Measurements from ENCODE around the gene LRRTM4. TPM values are rescaled to one million over a fixed set of nuclear protein-coding genes. Genes with fewer than 3 reads are reported as not detected.

LRRTM4 gene
- not detected for total RNA-seq

GRCh38 chr2:77521931-77522470, at the start of gene LRRTM4:
Gene LRRTM4 (minus strand): TSS chr2:77522376.
- Mint-ChIP-seq H3K4me1 (no peaks in the 10 kb centered on the region), H3K27me3 (no peaks in the 10 kb centered on the region), H3K36me3 (no peaks in the 10 kb centered on the region), H3K9me3 (peaks cover 2% of the 10 kb centered on the region), H3K4me3 (no peak within 1 kb of the TSS), H3K27ac (no peak within 1 kb of the TSS)
- DNase-seq (no peak), ATAC-seq (ENCODE audit: low read depth) (no peak)
- POLR2A ChIA-PET = no interaction called here

DNA sequence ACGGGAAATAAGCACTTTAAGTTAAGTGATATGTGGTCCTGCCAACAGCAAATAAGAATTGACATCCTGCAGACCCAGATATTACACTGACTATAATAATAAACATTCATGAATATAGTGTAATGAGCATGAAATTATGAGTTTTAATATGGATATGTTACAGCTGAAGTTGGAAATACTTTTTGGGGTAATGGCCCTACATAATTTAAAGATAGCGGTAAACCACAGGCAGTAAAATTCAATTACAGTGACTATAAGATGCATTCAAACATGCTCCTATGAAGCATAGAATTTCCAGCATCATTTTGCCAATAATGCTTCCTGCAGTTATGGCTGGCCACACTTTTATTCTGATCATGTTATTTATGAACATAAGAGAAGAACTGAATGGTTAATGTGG, 49.4 kb upstream of the LRRTM4 start:
- H3K27me3 Mint-ChIP-seq = no peaks in the 10 kb centered on the region

DNA sequence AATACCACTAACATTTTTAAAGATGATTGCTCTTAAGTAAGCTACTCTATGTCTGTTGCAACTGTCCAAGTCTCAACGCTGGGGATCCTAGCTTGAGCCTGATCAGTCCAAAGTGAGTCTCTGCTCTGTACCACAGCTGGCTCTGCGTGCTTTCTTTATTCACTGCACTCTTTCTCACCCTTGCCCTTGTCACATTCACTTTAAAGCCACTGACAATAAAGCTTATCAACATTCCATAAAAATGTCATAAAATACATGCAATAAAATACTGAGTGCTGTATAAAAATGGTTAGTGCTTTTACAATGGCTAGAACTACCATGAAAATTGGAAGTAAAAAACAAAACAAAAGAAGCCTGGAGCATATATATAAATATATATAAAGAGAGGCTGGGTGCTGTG, 45.5 kb upstream of the LRRTM4 start:
- Mint-ChIP-seq H3K4me3 (no peak overlapping the region), H3K27ac (no peak overlapping the region), H3K27me3 (no peaks in the 10 kb centered on the region), H3K36me3 (no peaks in the 10 kb centered on the region), H3K9me3 (peaks cover 10% of the 10 kb centered on the region), H3K4me1 (no peaks in the 10 kb centered on the region)
- POLR2A ChIA-PET = no interaction called here
- ATAC-seq (ENCODE audit: low read depth) (no peak), DNase-seq (no peak)

More for the DNA sequence above, 49.4 kb upstream of the LRRTM4 start:
- DNase-seq (no peak), ATAC-seq (ENCODE audit: low read depth) (no peak)
- no peaks in the 10 kb centered on the region for H3K36me3 Mint-ChIP-seq
- peaks cover 13% of the 10 kb centered on the region for H3K9me3 Mint-ChIP-seq
- no peak overlapping the region for H3K4me3 Mint-ChIP-seq
- POLR2A ChIA-PET = no interaction called here
- no peak overlapping the region for H3K27ac Mint-ChIP-seq
- no peaks in the 10 kb centered on the region for H3K4me1 Mint-ChIP-seq

GRCh38 chr2:77566582-77566981, 44.4 kb upstream of the LRRTM4 start:
- Mint-ChIP-seq H3K27ac (no peak overlapping the region), H3K9me3 (peaks cover 7% of the 10 kb centered on the region), H3K4me1 (no peaks in the 10 kb centered on the region), H3K27me3 (no peaks in the 10 kb centered on the region), H3K36me3 (no peaks in the 10 kb centered on the region), H3K4me3 (no peak overlapping the region)
- ATAC-seq (ENCODE audit: low read depth) (no peak), DNase-seq (no peak)
- POLR2A ChIA-PET = no interaction called here

DNA sequence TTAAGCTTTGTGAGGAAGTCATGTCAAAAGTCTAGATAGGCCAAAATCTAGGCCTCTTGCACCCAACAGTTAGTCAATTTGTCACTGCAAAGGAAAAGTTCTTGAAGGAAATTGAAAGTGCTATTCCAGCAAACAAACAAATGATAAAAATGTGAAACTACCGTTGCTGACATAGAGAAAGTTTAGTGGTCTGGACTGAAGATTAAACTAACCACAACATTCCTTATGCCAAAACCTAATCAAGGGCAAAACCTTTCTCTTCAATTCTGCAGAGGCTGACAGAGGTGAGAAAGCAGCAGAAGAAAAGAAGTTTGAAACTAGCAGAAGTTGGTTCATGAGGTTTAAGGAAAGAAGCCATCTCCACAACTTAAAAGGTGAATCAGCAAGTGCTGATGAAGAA, 44.0 kb upstream of the LRRTM4 start:
- H3K27me3 Mint-ChIP-seq = no peaks in the 10 kb centered on the region
- ATAC-seq (ENCODE audit: low read depth) (no peak), DNase-seq (no peak)
- peaks cover 7% of the 10 kb centered on the region for H3K9me3 Mint-ChIP-seq
- no peak overlapping the region for H3K4me3 Mint-ChIP-seq
- no peaks in the 10 kb centered on the region for H3K4me1 Mint-ChIP-seq
- no peak overlapping the region for H3K27ac Mint-ChIP-seq
- no peaks in the 10 kb centered on the region for H3K36me3 Mint-ChIP-seq
- POLR2A ChIA-PET = no interaction called here

GRCh38 chr2:77552956-77553355, 30.8 kb upstream of the LRRTM4 start:
- DNase-seq (no peak), ATAC-seq (ENCODE audit: low read depth) (no peak)
- Mint-ChIP-seq H3K4me1 (no peaks in the 10 kb centered on the region), H3K27me3 (no peaks in the 10 kb centered on the region), H3K4me3 (no peak overlapping the region), H3K9me3 (peaks cover 12% of the 10 kb centered on the region), H3K36me3 (no peaks in the 10 kb centered on the region), H3K27ac (no peak overlapping the region)
- POLR2A ChIA-PET = no interaction called here

DNA sequence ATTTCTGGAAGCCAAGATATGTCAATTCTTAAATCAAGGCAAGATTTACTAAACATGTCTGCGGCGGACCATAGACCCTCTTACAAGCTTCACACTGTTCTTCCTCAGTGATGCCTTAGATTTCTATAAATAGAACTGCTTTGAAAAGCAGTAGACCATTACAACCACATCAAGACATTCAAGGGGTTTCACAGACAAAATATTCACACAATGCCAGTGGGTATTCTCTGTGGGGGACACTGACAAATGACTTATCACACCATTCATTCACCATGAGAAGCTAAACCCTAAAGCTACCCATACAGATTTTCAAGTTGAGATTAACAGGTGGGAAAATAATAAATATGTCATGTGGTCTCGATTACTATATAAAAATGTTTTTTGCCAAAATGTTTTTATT, 15.9 kb upstream of the LRRTM4 start:
- ATAC-seq (ENCODE audit: low read depth) (no peak), DNase-seq (no peak)
- no peaks in the 10 kb centered on the region for H3K36me3 Mint-ChIP-seq
- no peak overlapping the region for H3K27ac Mint-ChIP-seq
- peaks cover 3% of the 10 kb centered on the region for H3K9me3 Mint-ChIP-seq
- no peaks in the 10 kb centered on the region for H3K4me1 Mint-ChIP-seq
- POLR2A ChIA-PET = no interaction called here
- H3K27me3 Mint-ChIP-seq = no peaks in the 10 kb centered on the region
- no peak overlapping the region for H3K4me3 Mint-ChIP-seq

DNA sequence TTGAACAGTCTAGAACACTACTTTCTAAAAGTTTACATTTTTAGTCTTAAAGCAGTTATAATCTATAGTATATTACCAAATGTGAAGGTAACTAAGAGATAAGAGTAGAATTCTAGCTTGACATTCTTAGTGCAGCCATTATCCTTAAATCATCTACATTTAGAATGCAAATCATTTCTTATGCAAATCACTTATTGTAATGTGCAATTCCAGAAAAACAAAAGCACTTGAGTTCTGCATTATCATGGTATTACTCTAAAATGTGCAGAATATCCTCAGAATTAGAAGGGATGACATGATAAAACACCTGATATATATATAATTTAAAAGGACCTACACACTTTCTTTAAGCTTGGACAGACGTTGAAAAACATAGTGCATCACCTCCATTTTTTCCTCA, 712 bp upstream of the LRRTM4 start:
- H3K4me3 Mint-ChIP-seq = no peak overlapping the region
- H3K9me3 Mint-ChIP-seq = peaks cover 2% of the 10 kb centered on the region
- POLR2A ChIA-PET = no interaction called here
- no peaks in the 10 kb centered on the region for H3K36me3 Mint-ChIP-seq
- H3K27ac Mint-ChIP-seq = no peak overlapping the region
- no peaks in the 10 kb centered on the region for H3K27me3 Mint-ChIP-seq
- DNase-seq (no peak), ATAC-seq (ENCODE audit: low read depth) (no peak)
- no peaks in the 10 kb centered on the region for H3K4me1 Mint-ChIP-seq

DNA sequence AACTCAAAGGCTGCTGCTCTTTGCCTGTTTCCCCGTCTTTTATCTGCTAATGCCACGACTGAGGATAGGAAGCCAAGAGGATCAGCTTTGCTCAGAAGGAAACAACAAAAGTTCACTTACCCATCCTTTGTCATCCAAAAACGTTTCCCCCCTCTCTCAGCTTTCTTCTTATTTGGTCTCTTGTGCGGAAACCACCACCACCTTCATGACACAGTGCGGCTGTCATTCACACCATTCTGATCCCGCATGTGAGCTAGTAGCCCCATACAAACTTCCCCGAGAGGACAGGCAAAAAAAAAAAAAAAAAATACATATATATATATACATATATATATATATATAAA, 656 bp downstream of the LRRTM4 start:
- Mint-ChIP-seq H3K27ac (no peak overlapping the region), H3K9me3 (peaks cover 2% of the 10 kb centered on the region), H3K4me1 (no peaks in the 10 kb centered on the region), H3K27me3 (no peaks in the 10 kb centered on the region), H3K36me3 (no peaks in the 10 kb centered on the region), H3K4me3 (no peak overlapping the region)
- ATAC-seq (ENCODE audit: low read depth) (no peak), DNase-seq (no peak)
- POLR2A ChIA-PET = no interaction called here

- Mint-ChIP-seq H3K9me3 (peaks cover 2% of the 10 kb centered on the region), H3K27ac (no peak overlapping the region), H3K36me3 (no peaks in the 10 kb centered on the region), H3K27me3 (no peaks in the 10 kb centered on the region), H3K4me1 (no peaks in the 10 kb centered on the region), H3K4me3 (no peak overlapping the region)
- POLR2A ChIA-PET = no interaction called here
- ATAC-seq (ENCODE audit: low read depth) (no peak), DNase-seq (no peak)
These were observed 1.3 kb downstream of the LRRTM4 start for GRCh38 chr2:77520641-77521547.

- POLR2A ChIA-PET = no interaction called here
- Mint-ChIP-seq H3K27me3 (no peaks in the 10 kb centered on the region), H3K9me3 (peaks cover 2% of the 10 kb centered on the region), H3K4me3 (no peak overlapping the region), H3K4me1 (no peaks in the 10 kb centered on the region), H3K27ac (no peak overlapping the region), H3K36me3 (no peaks in the 10 kb centered on the region)
- DNase-seq (no peak), ATAC-seq (ENCODE audit: low read depth) (no peak)
These were observed 2.2 kb downstream of the LRRTM4 start for GRCh38 chr2:77519888-77520506.

DNA sequence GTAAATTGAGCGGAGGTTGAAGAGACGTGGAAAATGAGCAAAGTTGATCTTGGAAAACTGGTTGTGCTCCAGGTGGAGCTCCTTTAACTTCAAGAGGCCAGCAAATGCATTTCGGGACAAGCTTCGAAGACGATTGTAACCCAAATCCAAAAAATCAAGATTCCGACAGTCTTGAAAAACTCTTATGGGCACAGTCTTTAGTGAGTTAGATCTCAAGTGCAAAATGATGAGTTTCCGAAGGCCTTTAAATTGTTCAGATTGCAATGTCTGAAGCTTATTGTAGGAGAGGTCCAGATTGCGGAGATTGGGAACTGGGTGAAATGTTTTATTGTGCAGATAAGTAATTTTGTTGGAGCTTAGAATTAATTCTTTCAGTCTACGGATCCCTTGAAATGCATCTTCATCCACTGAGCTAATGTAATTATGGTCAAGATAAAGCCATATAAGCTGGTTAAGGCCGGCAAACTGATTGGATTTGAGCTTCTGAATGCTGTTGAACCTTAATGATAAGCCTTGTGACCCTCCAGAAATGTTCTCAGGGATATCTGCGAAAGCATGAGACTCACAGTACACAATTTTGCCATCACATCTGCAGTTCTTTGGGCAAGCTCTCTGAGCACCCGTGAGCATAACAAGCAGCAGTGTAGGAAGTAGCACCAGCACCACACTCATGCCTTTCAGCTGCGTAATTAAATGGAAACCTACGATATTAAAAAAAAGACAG, 2.9 kb downstream of the LRRTM4 start:
- H3K27ac Mint-ChIP-seq = no peak overlapping the region
- POLR2A ChIA-PET = no interaction called here
- ATAC-seq (ENCODE audit: low read depth) = no peak

GRCh38 chr2:77518311-77518710, 3.9 kb downstream of the LRRTM4 start:
- POLR2A ChIA-PET = no interaction called here
- H3K36me3 Mint-ChIP-seq = no peaks in the 10 kb centered on the region
- peaks cover 2% of the 10 kb centered on the region for H3K9me3 Mint-ChIP-seq

More for the DNA sequence above, 2.9 kb downstream of the LRRTM4 start:
- Mint-ChIP-seq H3K36me3 (no peaks in the 10 kb centered on the region), H3K4me3 (no peak overlapping the region), H3K27me3 (no peaks in the 10 kb centered on the region), H3K9me3 (peaks cover 2% of the 10 kb centered on the region), H3K4me1 (no peaks in the 10 kb centered on the region)
- no peak for DNase-seq

GRCh38 chr2:77513191-77513590, 9.0 kb downstream of the LRRTM4 start:
- Mint-ChIP-seq H3K27ac (no peak overlapping the region), H3K4me3 (no peak overlapping the region), H3K9me3 (no peaks in the 10 kb centered on the region), H3K27me3 (no peaks in the 10 kb centered on the region), H3K4me1 (no peaks in the 10 kb centered on the region), H3K36me3 (no peaks in the 10 kb centered on the region)
- no peak for DNase-seq
- ATAC-seq (ENCODE audit: low read depth) = no peak
- POLR2A ChIA-PET = no interaction called here

More at GRCh38 chr2:77518311-77518710, 3.9 kb downstream of the LRRTM4 start:
- Mint-ChIP-seq H3K4me3 (no peak overlapping the region), H3K27ac (no peak overlapping the region), H3K27me3 (no peaks in the 10 kb centered on the region), H3K4me1 (no peaks in the 10 kb centered on the region)
- DNase-seq (no peak), ATAC-seq (ENCODE audit: low read depth) (no peak)
